Stimulated activated CD4-positive, alpha-beta T cell treated with anti-CD3 and anti-CD28 coated beads, TNF-alpha, amount 100 ng/mL, for 4 hours (primary cell): Measurements from ENCODE around the gene F2RL2.

Experiments
- DNase-seq, 3 experiments: peaks; one replicate each; pipeline ENCODE4 v3.0.0-alpha.2; 2020; ENCODE audit warnings: low read depth in 3 of 3

Gene F2RL2

GRCh38 chr5:76583163-76584047 is 39.8 kb downstream of the F2RL2 start:
- DNase-seq, result no peak

- no peak for DNase-seq
Observed at GRCh38 chr5:76582230-76583162, 40.7 kb downstream of the F2RL2 start.

GRCh38 chr5:76580981-76581380 is 42.2 kb downstream of the F2RL2 start:
- DNase-seq, result no peak

GRCh38 chr5:76579166-76579937 is 43.9 kb downstream of the F2RL2 start:
- DNase-seq, result no peak

- DNase-seq, result no peak
Observed at GRCh38 chr5:76576996-76577395, 46.2 kb downstream of the F2RL2 start.

GRCh38 chr5:76576450-76576849 is 46.8 kb downstream of the F2RL2 start:
- no peak for DNase-seq

GRCh38 chr5:76571559-76571958 is 51.6 kb downstream of the F2RL2 start:
- no peak for DNase-seq

- DNase-seq, result no peak
Observed at GRCh38 chr5:76570153-76570552, 53.0 kb downstream of the F2RL2 start.
